Endothelial cell of umbilical vein (primary cell): Measurements from ENCODE around the gene HOXD3.

Source experiments
- EZH2 ChIP-seq: IDR thresholded peaks from 2 replicates; pipeline ENCODE4 v1.6.1; 2012; ENCODE audit warnings: borderline replicate concordance, low read depth, mild to moderate bottlenecking, moderate library complexity, low read length, inconsistent platforms; ENCODE audit not compliant: severe bottlenecking
- GATA2 ChIP-seq: IDR thresholded peaks from 2 replicates; pipeline ENCODE4 v1.7.0; 2011; ENCODE audit warnings: low read depth, mild to moderate bottlenecking, moderate library complexity, mixed read lengths, low read length; ENCODE audit not compliant: insufficient read length, insufficient read depth
- TF ChIP-seq, protein P1 (sequence below), 2 donors: IDR thresholded peaks; 1 replicate in 1 of 2; 2 replicates in 1 of 2; pipeline ENCODE4 v1.5.1; 2011; ENCODE audit warnings: low read length in 2 of 2, mild to moderate bottlenecking in 2 of 2, moderate library complexity in 2 of 2, control low read depth in 1 of 2, inconsistent platforms in 1 of 2, low read depth in 1 of 2; ENCODE audit not compliant: insufficient read depth in 1 of 2; ENCODE audit errors: extremely low read depth in 1 of 2
- TF ChIP-seq, protein P2 (sequence below): IDR thresholded peaks from 2 replicates; pipeline ENCODE4 v1.6.1; 2011; ENCODE audit not compliant: insufficient read depth, insufficient read length

DNA sequence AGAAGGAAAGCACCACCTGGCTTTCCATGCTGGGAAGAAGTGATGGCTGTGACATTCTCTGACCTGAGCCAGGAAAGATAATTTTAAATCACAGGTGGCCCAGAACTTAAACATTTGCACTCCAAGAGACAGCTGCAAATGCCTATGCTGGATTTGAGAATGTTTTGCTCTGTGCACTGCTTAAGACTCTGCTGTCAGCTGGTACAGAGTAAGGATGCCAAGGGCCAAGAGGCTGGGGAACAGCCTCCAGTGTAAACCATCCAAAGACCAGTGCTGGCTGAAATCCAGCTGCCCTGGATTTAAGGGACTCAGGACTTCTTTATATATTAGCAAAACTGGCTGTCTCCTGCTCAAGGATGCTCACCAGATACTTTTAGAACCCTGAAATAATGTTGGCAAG is 23.7 kb upstream of the HOXD3 start:
- TF ChIP-seq, protein P1, sequence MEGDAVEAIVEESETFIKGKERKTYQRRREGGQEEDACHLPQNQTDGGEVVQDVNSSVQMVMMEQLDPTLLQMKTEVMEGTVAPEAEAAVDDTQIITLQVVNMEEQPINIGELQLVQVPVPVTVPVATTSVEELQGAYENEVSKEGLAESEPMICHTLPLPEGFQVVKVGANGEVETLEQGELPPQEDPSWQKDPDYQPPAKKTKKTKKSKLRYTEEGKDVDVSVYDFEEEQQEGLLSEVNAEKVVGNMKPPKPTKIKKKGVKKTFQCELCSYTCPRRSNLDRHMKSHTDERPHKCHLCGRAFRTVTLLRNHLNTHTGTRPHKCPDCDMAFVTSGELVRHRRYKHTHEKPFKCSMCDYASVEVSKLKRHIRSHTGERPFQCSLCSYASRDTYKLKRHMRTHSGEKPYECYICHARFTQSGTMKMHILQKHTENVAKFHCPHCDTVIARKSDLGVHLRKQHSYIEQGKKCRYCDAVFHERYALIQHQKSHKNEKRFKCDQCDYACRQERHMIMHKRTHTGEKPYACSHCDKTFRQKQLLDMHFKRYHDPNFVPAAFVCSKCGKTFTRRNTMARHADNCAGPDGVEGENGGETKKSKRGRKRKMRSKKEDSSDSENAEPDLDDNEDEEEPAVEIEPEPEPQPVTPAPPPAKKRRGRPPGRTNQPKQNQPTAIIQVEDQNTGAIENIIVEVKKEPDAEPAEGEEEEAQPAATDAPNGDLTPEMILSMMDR (IDR thresholded peaks at IDR 0.05; ENCODE audit: extremely low read depth in 1 of 2, insufficient read depth in 1 of 2, low read depth in 1 of 2, low read length in 2 of 2) = no peak
- TF ChIP-seq EZH2 = no peak
- TF ChIP-seq, protein P2, sequence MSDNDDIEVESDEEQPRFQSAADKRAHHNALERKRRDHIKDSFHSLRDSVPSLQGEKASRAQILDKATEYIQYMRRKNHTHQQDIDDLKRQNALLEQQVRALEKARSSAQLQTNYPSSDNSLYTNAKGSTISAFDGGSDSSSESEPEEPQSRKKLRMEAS = no peak
- no peak for TF ChIP-seq GATA2
